NCI-H524 treated with DMSO at 0.1 percent for 48 hours (cell line): ENCODE measurements around the gene SCN4B.
"Not testable (repeated sequence)": the region's sequence is repeated elsewhere in the genome, so short reads cannot be mapped to it uniquely, and the experiment has no call there.

Source experiments
- DNase-seq: peaks from one replicate; lab custom pipeline; 2025; lab: John Stamatoyannopoulos, UW

The SCN4B gene

GRCh38 chr11:118152552-118153471 lies at the start of gene SCN4B:
TSS of gene SCN4B (minus strand) at chr11:118152823. CDS start at chr11:118152673, 150 bp downstream.
- no peak for DNase-seq

- no peak for DNase-seq
Observed at GRCh38 chr11:118201966-118202365, 49.3 kb upstream of the SCN4B start.

- no peak for DNase-seq
Observed at GRCh38 chr11:118200901-118201680, 48.5 kb upstream of the SCN4B start.

GRCh38 chr11:118200497-118200896 lies 47.9 kb upstream of the SCN4B start:
- DNase-seq: no peak

GRCh38 chr11:118199135-118199534 lies 46.5 kb upstream of the SCN4B start:
- no peak for DNase-seq

- no peak for DNase-seq
Observed at GRCh38 chr11:118198370-118198769, 45.7 kb upstream of the SCN4B start.

GRCh38 chr11:118194835-118195627 lies 42.4 kb upstream of the SCN4B start:
- DNase-seq: no peak

GRCh38 chr11:118193910-118194566 lies 41.4 kb upstream of the SCN4B start:
- no peak for DNase-seq

GRCh38 chr11:118192817-118193216 lies 40.2 kb upstream of the SCN4B start:
- DNase-seq: not testable (repeated sequence)

- DNase-seq: not testable (repeated sequence)
Observed at GRCh38 chr11:118190942-118191506, 38.4 kb upstream of the SCN4B start.

GRCh38 chr11:118186346-118187107 lies 33.9 kb upstream of the SCN4B start:
- no peak for DNase-seq

GRCh38 chr11:118184784-118185579 lies 32.4 kb upstream of the SCN4B start:
- DNase-seq: no peak

- not testable (repeated sequence) for DNase-seq
Observed at GRCh38 chr11:118183691-118184090, 31.1 kb upstream of the SCN4B start.

GRCh38 chr11:118180300-118180703 lies 27.7 kb upstream of the SCN4B start:
- DNase-seq: peak; percentile 19

- DNase-seq: no peak
Observed at GRCh38 chr11:118176778-118177134, 24.1 kb upstream of the SCN4B start.

GRCh38 chr11:118175993-118176777 lies 23.6 kb upstream of the SCN4B start, which contains the start of gene SCN2B:
TSS of gene SCN2B (minus strand) at chr11:118176639. CDS start at chr11:118176431, 208 bp downstream.
- DNase-seq: no peak

- DNase-seq: no peak
Observed at GRCh38 chr11:118175031-118175992, 22.7 kb upstream of the SCN4B start.
